Activated naive CD4-positive, alpha-beta T cell treated with anti-CD3 and anti-CD28 coated beads, Interleukin-2, amount 10 ng/mL, durations not matched to agents 7 days and 5 days (primary cell): ENCODE data around the gene NDOR1.

Source experiments
- CTCF ChIA-PET: fragments of 350-600 bp; sonication (Branson Sonifier 250); formaldehyde crosslinking; loops from one replicate; lab custom pipeline; 2021; ENCODE audit warnings: antibody characterized with exemption; lab: Charles Lee
- DNase-seq: peaks from one replicate; pipeline ENCODE4 v3.0.0-alpha.2; 2020
- H3K27ac Mint-ChIP-seq: one replicate; pipeline ENCODE4 v1.8.0; 2021; ENCODE audit warnings: mild to moderate bottlenecking, moderate library complexity, mixed read lengths
- H3K27me3 Mint-ChIP-seq: one replicate; pipeline ENCODE4 v1.8.0; 2021; ENCODE audit warnings: mild to moderate bottlenecking, mixed read lengths
- H3K36me3 Mint-ChIP-seq: one replicate; pipeline ENCODE4 v1.8.0; 2021; ENCODE audit warnings: mixed read lengths
- H3K4me1 Mint-ChIP-seq: one replicate; pipeline ENCODE4 v1.8.0; 2021; ENCODE audit warnings: mixed read lengths
- H3K4me3 Mint-ChIP-seq: one replicate; pipeline ENCODE4 v1.8.0; 2021; ENCODE audit warnings: mild to moderate bottlenecking, moderate library complexity, mixed read lengths
- H3K9me3 Mint-ChIP-seq: one replicate; pipeline ENCODE4 v1.8.0; 2021; ENCODE audit warnings: mixed read lengths

NDOR1 gene

GRCh38 chr9:137205126-137206069 lies at the start of gene NDOR1, which contains the start of gene TMEM203:
TSS of gene NDOR1 (plus strand) at chr9:137205700. CDS start at chr9:137205778, 78 bp downstream.
TSS of gene TMEM203 (minus strand) at chr9:137205648. CDS start at chr9:137205414, 234 bp downstream.
- peak; percentile 96 for DNase-seq
- CTCF ChIA-PET: interaction anchor here (1.0 to 1.8 kb wide), 4 partner anchors 8 to 137 kb away, joined by 3 to 4 read pairs (median 4); no protein-coding TSS in a partner anchor
- Mint-ChIP-seq H3K9me3 (no peaks in the 10 kb centered on the region), H3K27me3 (no peaks in the 10 kb centered on the region), H3K4me3 (peak within 1 kb of the TSS; percentile 92), H3K4me1 (peaks cover 54% of the 10 kb centered on the region), H3K27ac (peak within 1 kb of the TSS; percentile 92), H3K36me3 (peaks cover 19% of the 10 kb centered on the region)

DNA sequence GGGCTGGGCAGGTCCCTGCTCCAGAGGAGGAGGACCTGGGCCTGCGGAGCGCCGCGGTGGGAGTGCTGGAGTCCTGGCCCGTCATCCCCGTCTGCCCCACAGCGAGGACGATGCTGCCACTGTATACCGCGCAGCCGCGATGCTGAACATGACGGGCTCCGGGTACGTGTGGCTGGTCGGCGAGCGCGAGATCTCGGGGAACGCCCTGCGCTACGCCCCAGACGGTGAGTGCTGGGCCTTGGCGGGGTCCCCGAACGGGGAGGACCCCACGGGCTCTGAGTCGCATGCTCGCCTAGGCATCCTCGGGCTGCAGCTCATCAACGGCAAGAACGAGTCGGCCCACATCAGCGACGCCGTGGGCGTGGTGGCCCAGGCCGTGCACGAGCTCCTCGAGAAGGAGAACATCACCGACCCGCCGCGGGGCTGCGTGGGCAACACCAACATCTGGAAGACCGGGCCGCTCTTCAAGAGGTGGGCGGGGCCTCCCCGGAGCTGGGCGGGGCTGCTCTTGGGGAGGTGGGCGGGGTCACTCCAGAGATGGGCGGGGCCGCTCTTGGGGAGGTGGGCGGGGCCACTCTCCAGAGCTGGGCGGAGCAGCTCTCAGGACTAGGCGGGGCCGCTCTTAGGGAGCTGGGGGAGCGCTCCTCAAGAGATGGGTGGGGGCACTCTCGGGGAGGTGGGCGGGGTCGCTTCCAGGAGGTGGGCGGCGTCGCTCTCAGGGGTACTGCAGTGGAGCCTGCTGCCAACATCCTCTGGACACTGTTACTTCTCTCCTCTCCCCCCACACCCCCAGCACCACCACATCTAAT lies 48.7 kb upstream of the NDOR1 start:
- no peak overlapping the region for H3K4me3 Mint-ChIP-seq
- H3K36me3 Mint-ChIP-seq: no peaks in the 10 kb centered on the region
- peaks cover 67% of the 10 kb centered on the region for H3K27me3 Mint-ChIP-seq
- H3K9me3 Mint-ChIP-seq: no peaks in the 10 kb centered on the region
- no peak overlapping the region for H3K27ac Mint-ChIP-seq
- peaks cover 20% of the 10 kb centered on the region for H3K4me1 Mint-ChIP-seq
- peak; percentile 66 for DNase-seq
- CTCF ChIA-PET: interaction anchor here (1.0 to 2.0 kb wide), 2 partner anchors 20 to 80 kb away, joined by 3 to 4 read pairs; no protein-coding TSS in a partner anchor

DNA sequence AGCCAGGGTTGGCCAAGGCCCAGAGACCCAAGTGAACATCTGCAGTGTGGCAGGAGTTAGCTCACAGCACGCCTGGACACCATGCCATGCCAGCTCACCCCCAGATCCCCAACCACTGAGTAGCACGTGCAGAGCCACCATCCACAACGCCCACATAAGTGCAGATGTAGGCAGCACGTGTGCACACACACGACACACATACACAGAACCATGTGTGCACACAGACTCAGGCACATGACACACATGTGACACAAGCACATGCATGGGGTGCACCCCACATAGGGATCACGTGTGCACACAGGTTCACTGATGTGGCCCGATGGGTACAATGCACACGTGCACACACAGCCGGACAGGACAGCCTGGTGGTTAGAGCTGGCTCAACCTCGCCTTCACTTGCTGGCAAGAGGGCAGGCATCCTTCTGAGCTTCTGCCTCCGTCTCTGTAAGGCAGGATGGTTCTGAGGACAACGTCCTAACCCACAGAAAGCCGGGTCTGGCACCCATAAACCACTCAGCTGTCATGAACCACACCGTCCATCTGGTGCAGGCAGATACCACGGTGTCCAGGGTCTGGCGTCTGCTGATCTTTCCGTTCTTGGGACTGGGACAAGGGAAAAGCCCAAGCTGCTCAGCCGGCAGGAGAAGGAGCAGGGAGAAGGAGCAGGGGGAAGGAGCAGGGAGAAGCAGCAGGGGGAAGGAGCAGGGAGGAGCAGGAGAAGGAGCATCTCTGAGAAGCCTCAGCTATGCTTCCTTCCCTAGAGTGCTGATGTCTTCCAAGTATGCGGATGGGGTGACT lies 47.7 kb upstream of the NDOR1 start:
- Mint-ChIP-seq H3K4me1 (peaks cover 20% of the 10 kb centered on the region), H3K9me3 (no peaks in the 10 kb centered on the region), H3K36me3 (no peaks in the 10 kb centered on the region), H3K4me3 (no peak overlapping the region), H3K27ac (no peak overlapping the region), H3K27me3 (peaks cover 78% of the 10 kb centered on the region)
- no peak for DNase-seq
- CTCF ChIA-PET: interaction anchor here (0.7 to 2.0 kb wide), 5 partner anchors 11 to 79 kb away, joined by 3 to 4 read pairs (median 3); no protein-coding TSS in a partner anchor

DNA sequence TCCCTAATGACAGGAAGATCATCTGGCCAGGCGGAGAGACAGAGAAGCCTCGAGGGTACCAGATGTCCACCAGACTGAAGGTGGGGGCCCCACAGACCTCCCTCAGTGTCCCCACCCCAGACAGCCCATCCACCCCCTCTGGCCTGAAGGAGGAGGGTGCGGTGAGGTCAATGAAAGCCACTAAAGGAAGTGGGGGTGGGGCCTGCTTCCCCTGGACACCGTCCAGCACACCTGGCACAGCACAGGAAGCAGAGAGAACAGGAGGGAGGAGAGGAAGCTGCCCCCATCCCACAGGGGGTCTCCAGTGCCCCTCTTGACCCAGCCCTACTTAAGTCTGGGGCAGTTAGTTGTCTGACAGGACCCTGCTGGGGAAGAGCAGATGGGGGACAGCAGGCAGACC lies 46.9 kb upstream of the NDOR1 start:
- H3K9me3 Mint-ChIP-seq: no peaks in the 10 kb centered on the region
- DNase-seq: no peak
- no peak overlapping the region for H3K27ac Mint-ChIP-seq
- H3K36me3 Mint-ChIP-seq: no peaks in the 10 kb centered on the region
- CTCF ChIA-PET: interaction anchor here (1.1 to 2.0 kb wide), 3 partner anchors 18 to 78 kb away, joined by 3 to 4 read pairs (median 3); no protein-coding TSS in a partner anchor
- peaks cover 86% of the 10 kb centered on the region for H3K27me3 Mint-ChIP-seq
- no peak overlapping the region for H3K4me3 Mint-ChIP-seq
- peaks cover 20% of the 10 kb centered on the region for H3K4me1 Mint-ChIP-seq

GRCh38 chr9:137159105-137160053 lies 46.1 kb upstream of the NDOR1 start:
- no peak overlapping the region for H3K27ac Mint-ChIP-seq
- CTCF ChIA-PET: interaction anchor here (1.1 kb wide), 1 partner anchor 33 kb away, joined by 3 read pairs; no protein-coding TSS in a partner anchor
- H3K27me3 Mint-ChIP-seq: peaks cover 91% of the 10 kb centered on the region

DNA sequence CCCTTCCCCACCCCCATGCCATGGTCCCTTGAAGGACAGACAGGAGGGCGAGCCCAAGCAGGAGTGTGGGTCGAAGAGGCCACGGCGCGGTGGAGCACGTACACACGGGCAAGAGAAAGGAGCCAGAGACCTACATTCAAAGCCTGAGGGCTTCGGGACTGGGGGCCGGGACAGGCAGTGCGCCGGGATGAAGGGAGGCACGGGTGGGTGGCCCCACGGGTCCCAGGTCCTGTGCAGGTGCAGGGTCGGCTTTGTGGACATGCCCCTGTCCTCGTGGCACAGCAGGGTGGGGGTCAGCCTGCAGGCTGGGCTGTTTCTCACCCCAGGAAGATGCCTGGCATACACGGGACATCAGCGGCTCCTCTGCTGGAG lies 45.5 kb upstream of the NDOR1 start:
- no peaks in the 10 kb centered on the region for H3K9me3 Mint-ChIP-seq
- CTCF ChIA-PET: no interaction called here
- no peak overlapping the region for H3K27ac Mint-ChIP-seq
- peaks cover 97% of the 10 kb centered on the region for H3K27me3 Mint-ChIP-seq
- H3K36me3 Mint-ChIP-seq: no peaks in the 10 kb centered on the region
- no peak for DNase-seq
- H3K4me3 Mint-ChIP-seq: no peak overlapping the region
- H3K4me1 Mint-ChIP-seq: peaks cover 20% of the 10 kb centered on the region

More at GRCh38 chr9:137159105-137160053, 46.1 kb upstream of the NDOR1 start:
- Mint-ChIP-seq H3K4me3 (no peak overlapping the region), H3K9me3 (no peaks in the 10 kb centered on the region), H3K36me3 (no peaks in the 10 kb centered on the region), H3K4me1 (peaks cover 20% of the 10 kb centered on the region)
- no peak for DNase-seq

- CTCF ChIA-PET: no interaction called here
- peaks cover 97% of the 10 kb centered on the region for H3K27me3 Mint-ChIP-seq
These were observed 44.6 kb upstream of the NDOR1 start for GRCh38 chr9:137160716-137161557.

GRCh38 chr9:137161558-137162486 lies 43.7 kb upstream of the NDOR1 start:
- Mint-ChIP-seq H3K4me1 (peaks cover 17% of the 10 kb centered on the region), H3K27me3 (peaks cover 97% of the 10 kb centered on the region), H3K27ac (no peak overlapping the region), H3K4me3 (no peak overlapping the region), H3K36me3 (no peaks in the 10 kb centered on the region), H3K9me3 (no peaks in the 10 kb centered on the region)
- CTCF ChIA-PET: no interaction called here
- no peak for DNase-seq

More at GRCh38 chr9:137160716-137161557, 44.6 kb upstream of the NDOR1 start:
- no peak overlapping the region for H3K4me3 Mint-ChIP-seq
- no peak overlapping the region for H3K27ac Mint-ChIP-seq
- no peak for DNase-seq
- no peaks in the 10 kb centered on the region for H3K36me3 Mint-ChIP-seq
- H3K9me3 Mint-ChIP-seq: no peaks in the 10 kb centered on the region
- H3K4me1 Mint-ChIP-seq: peaks cover 20% of the 10 kb centered on the region

DNA sequence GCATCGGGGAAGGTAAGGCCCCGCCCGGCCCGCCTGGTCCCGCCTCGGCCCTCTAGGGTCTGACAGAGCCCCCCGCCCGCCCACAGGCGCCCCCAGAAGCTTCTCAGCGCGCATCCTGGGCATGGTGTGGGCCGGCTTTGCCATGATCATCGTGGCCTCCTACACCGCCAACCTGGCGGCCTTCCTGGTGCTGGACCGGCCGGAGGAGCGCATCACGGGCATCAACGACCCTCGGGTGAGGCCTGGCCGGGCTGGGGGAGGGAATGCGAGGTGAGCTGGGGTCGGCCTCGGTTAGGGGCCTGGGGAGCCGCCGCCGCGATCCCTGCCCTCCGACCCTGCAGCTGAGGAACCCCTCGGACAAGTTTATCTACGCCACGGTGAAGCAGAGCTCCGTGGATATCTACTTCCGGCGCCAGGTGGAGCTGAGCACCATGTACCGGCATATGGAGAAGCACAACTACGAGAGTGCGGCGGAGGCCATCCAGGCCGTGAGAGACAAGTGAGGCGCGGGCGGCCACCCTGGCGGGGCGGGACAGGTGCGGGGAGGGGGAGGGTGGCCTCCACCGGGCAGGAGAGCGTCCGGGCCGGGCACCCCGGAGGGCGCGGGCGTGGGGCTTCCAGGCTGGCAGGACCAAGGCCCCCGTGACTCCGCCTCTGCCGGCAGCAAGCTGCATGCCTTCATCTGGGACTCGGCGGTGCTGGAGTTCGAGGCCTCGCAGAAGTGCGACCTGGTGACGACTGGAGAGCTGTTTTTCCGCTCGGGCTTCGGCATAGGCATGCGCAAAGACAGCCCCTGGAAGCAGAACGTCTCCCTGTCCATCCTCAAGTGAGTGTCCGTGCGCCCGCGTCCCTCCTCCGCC lies 42.8 kb upstream of the NDOR1 start:
- H3K4me1 Mint-ChIP-seq: peaks cover 13% of the 10 kb centered on the region
- CTCF ChIA-PET: interaction anchor here (1.3 to 1.4 kb wide), 2 partner anchors 13 to 74 kb away, joined by 4 to 8 read pairs; no protein-coding TSS in a partner anchor
- H3K27me3 Mint-ChIP-seq: peaks cover 97% of the 10 kb centered on the region
- DNase-seq: no peak
- H3K9me3 Mint-ChIP-seq: no peaks in the 10 kb centered on the region
- H3K27ac Mint-ChIP-seq: no peak overlapping the region
- no peaks in the 10 kb centered on the region for H3K36me3 Mint-ChIP-seq
- no peak overlapping the region for H3K4me3 Mint-ChIP-seq

- Mint-ChIP-seq H3K27ac (no peak overlapping the region), H3K4me1 (peaks cover 7% of the 10 kb centered on the region), H3K27me3 (peaks cover 97% of the 10 kb centered on the region), H3K9me3 (no peaks in the 10 kb centered on the region), H3K4me3 (no peak overlapping the region), H3K36me3 (no peaks in the 10 kb centered on the region)
- no peak for DNase-seq
- CTCF ChIA-PET: interaction anchor here (1.3 to 1.4 kb wide), 2 partner anchors 13 to 74 kb away, joined by 4 to 8 read pairs; no protein-coding TSS in a partner anchor
These were observed 42.2 kb upstream of the NDOR1 start for GRCh38 chr9:137163365-137163715.
